Natural killer cell treated with Interleukin-12 subunit alpha and Interleukin-12 subunit beta and Interleukin-15 and Interleukin-18, amount 100 ng/mL, for 72 hours (primary cell): Measurements from ENCODE around the gene IGSF9. TPM values are rescaled to one million over a fixed set of nuclear protein-coding genes. Genes with fewer than 3 reads are reported as not detected.

Source experiments
- ATAC-seq, 2 donors: fragments of 150-1000 bp; cut with Tn5 transposase in 1 of 2; sonication (Bioruptor Pico), chemical (Tn5 transposase) in 1 of 2; 2 replicates each; pipeline ENCODE4 v1.10.0; 2021
- DNase-seq: peaks from one replicate; pipeline ENCODE4 v3.0.0; 2022; ENCODE audit warnings: low spot score
- H3K27ac Mint-ChIP-seq, 2 donors: 1 replicate in 1 of 2; 2 replicates in 1 of 2; pipeline ENCODE4 v1.8.0; 2022; ENCODE audit warnings: mixed read lengths in 2 of 2, mild to moderate bottlenecking in 1 of 2, moderate library complexity in 1 of 2
- H3K27me3 Mint-ChIP-seq, 2 donors: 1 replicate in 1 of 2; 2 replicates in 1 of 2; pipeline ENCODE4 v1.8.0; 2022; ENCODE audit warnings: mixed read lengths in 2 of 2
- H3K36me3 Mint-ChIP-seq: one replicate; pipeline ENCODE4 v1.8.0; 2022; ENCODE audit warnings: mixed read lengths
- H3K4me1 Mint-ChIP-seq, 2 donors: 1 replicate in 1 of 2; 2 replicates in 1 of 2; pipeline ENCODE4 v1.8.0; 2022; ENCODE audit warnings: low read depth in 2 of 2, mixed read lengths in 2 of 2, mild to moderate bottlenecking in 1 of 2
- H3K4me3 Mint-ChIP-seq: one replicate; pipeline ENCODE4 v1.8.0; 2022; ENCODE audit warnings: mixed read lengths
- H3K9me3 Mint-ChIP-seq: 2 replicates; pipeline ENCODE4 v1.8.0; 2022; ENCODE audit warnings: mixed read lengths
- total RNA-seq, 2 donors: library from RNA; stranded (reverse); gene quantifications; one replicate each; pipeline ENCODE4 v1.2.3, GENCODE V29; 2022

IGSF9 gene
- total RNA-seq, 2 donors from 2014 or later: not detected

DNA sequence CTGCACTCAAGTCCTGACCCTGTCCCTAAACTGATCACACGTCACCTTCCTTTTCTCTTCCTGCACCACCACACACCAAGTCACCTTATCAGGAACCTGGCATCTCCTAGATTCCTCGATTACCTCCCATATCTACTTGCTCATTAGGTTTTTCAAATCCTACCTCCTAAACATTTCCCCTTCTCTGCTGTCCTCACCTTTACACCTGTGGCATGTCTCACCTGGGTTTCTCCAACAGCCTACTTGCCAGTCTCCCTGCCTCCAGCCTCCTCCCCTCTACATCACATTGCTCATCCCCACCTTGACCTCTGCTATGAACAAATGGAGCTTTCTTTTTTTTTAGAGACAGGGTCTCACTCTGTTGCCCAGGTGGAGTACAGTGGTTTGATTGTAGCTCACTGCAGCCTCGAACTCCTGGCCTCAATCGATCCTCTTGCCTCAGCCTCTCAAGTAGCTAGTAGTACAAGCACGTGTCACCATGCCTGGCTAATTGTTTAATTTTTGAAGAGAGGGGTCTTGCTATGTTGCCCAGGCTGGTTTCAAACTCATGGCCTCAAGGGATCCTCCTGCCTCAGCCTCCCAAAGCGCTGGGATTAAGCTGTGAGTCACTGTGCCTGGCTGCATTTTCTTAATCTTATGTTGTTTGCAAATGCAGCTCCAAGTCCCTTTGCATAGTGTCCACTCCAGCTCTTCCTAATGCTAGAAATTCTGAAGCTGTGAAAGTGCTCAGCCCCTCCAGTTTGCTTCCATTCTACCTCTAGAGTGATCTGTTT lies 6.3 kb downstream of the IGSF9 start:
- DNase-seq (no peak), ATAC-seq (no peak)
- Mint-ChIP-seq H3K4me3 (no peak overlapping the region), H3K4me1 (peaks cover 3 to 4% of the 10 kb centered on the region in 2 donors), H3K36me3 (no peaks in the 10 kb centered on the region), H3K27me3 (peaks cover 16 to 25% of the 10 kb centered on the region in 2 donors), H3K9me3 (no peaks in the 10 kb centered on the region), H3K27ac (no peak overlapping the region)

DNA sequence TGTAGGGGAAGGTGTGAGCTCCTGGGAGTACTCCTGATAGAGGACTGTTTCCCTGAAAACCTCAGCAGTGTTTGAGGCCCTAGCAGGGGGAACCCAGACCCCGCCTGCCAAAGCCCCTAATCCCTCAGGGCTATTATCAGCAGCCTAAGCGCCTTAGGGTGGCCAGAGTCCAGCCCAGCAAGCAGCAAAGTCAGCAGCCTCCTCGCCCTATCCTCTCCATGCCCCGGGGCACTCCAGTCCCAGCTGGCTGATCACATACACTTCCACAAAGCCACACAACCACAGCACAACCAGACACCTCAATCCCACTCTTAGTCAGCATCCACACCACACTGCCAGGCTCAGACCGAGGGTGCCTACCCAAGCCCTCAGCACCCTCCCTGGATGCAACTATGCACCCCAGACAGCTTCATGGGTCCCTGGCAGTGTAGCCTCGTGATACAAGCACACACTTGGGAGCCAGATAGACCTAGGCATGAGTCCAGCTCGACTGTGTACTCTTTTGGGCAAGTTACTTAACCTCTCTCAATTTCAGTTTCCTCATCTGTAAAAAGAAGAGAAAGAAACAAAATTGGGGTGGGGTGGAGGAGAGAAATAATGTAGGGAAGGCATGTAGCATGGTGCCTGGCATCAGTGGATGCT lies 7.1 kb downstream of the IGSF9 start:
- peak in 1 of 2 donors; percentile 62 for ATAC-seq
- peaks cover 3 to 4% of the 10 kb centered on the region in 2 donors for H3K4me1 Mint-ChIP-seq
- no peak for DNase-seq
- H3K27ac Mint-ChIP-seq: no peak overlapping the region
- no peaks in the 10 kb centered on the region for H3K36me3 Mint-ChIP-seq
- no peaks in the 10 kb centered on the region for H3K9me3 Mint-ChIP-seq
- H3K27me3 Mint-ChIP-seq: peaks cover 9 to 20% of the 10 kb centered on the region in 2 donors
- no peak overlapping the region for H3K4me3 Mint-ChIP-seq

DNA sequence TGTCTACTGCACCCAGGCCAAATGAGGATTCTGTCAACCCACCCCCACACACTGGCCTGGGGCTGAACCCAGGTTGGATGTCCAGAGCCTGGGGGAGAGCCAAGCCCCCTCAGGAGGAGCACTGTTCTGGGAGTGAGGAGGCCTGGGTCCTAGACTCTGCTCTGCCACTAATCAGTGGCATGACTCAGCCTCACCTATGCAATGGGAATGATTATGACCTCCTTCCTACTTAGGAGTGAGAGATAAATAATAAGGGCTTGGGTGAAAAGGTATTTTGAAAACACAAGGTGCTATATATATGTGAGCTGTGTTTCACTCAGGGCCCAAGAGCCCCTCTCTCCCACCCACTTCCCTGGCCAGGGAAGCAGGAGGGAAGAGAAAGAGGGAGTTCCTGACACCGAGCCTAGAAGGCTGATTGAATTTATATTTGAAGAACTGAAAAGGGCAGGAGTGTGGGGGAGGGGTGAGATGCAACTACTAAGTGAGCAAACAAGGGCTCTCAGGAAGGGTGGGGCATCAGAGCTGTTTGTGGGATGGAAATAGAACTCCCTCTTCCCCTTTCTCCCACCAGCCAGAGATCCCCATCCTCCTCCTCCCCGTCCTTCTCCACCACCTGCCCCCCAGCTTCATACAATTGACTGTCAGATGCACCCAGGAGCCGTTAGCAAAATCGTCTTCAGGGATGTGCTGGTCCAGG lies 8.2 kb downstream of the IGSF9 start:
- H3K9me3 Mint-ChIP-seq: no peaks in the 10 kb centered on the region
- H3K27ac Mint-ChIP-seq: no peak overlapping the region
- ATAC-seq (no peak), DNase-seq (no peak)
- H3K4me3 Mint-ChIP-seq: no peak overlapping the region
- no peaks in the 10 kb centered on the region for H3K36me3 Mint-ChIP-seq
- peaks cover 3 to 4% of the 10 kb centered on the region in 2 donors for H3K4me1 Mint-ChIP-seq
- peaks cover 8 to 14% of the 10 kb centered on the region in 2 donors for H3K27me3 Mint-ChIP-seq

DNA sequence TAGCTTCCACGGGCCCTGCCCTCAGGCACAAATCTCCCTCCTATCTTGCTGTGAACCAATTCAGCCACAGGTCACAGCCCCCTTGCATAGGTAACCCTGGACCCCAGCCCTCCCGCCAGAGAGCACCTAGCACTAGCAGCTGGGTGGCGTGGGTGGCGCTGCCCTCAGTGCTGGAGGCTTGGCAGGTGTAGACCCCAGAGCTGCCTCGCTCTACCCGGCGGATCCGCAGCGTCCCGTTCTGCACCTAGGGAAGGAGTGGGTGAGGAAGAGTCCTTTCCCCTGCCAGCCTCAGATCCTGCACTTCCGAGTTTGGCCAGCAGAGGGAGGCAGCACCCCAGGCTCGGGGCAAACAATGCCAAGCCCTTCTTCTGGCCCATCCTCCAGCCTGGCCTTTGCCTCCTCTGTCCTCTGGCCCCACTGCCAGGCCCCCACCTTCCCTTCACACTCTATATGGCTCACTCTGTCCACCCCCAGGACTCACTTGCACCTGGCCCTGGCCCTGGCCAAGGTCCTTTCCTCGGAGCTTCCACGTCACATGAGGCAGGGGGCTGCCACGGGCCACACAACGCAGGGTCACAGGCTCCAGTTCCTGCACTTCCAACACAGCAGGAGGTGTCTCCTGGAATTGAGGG lies 9.0 kb downstream of the IGSF9 start:
- peaks cover 8 to 14% of the 10 kb centered on the region in 2 donors for H3K27me3 Mint-ChIP-seq
- H3K9me3 Mint-ChIP-seq: no peaks in the 10 kb centered on the region
- DNase-seq (peak; percentile 81), ATAC-seq (peak; percentile 66 to 70)
- no peaks in the 10 kb centered on the region for H3K36me3 Mint-ChIP-seq
- no peak overlapping the region for H3K27ac Mint-ChIP-seq
- H3K4me3 Mint-ChIP-seq: no peak overlapping the region
- H3K4me1 Mint-ChIP-seq: peaks cover 3 to 4% of the 10 kb centered on the region in 2 donors

DNA sequence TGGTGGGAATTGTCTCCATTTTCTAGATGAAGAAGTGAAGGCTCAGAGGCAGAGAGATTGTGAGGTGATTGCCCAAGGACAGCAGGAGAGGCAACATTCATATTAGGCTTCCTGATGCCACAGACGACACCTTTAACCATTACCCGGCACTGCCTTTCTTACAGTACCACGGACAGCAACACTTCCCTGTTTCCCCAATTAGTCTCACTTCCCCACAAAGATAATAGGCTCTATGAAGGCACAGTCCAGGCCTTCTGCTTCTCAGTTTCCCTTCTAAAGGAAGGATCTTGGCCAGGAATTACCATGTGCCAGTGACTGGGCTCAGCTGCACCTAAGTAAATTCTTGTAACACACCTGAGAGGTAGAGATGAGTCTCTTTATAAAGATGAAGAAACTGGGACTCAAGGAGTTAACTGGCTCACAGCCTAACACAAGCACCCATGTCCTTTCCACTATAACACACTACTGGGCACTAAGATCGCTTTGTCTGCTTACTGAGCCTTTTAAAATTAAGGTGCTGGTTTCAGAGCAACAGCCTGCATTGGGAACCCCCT lies 9.6 kb downstream of the IGSF9 start:
- no peak for ATAC-seq
- Mint-ChIP-seq H3K27me3 (peaks cover 8 to 14% of the 10 kb centered on the region in 2 donors), H3K9me3 (no peaks in the 10 kb centered on the region), H3K27ac (no peak overlapping the region), H3K4me3 (no peak overlapping the region), H3K36me3 (no peaks in the 10 kb centered on the region), H3K4me1 (peaks cover 3 to 4% of the 10 kb centered on the region in 2 donors)
- no peak for DNase-seq

DNA sequence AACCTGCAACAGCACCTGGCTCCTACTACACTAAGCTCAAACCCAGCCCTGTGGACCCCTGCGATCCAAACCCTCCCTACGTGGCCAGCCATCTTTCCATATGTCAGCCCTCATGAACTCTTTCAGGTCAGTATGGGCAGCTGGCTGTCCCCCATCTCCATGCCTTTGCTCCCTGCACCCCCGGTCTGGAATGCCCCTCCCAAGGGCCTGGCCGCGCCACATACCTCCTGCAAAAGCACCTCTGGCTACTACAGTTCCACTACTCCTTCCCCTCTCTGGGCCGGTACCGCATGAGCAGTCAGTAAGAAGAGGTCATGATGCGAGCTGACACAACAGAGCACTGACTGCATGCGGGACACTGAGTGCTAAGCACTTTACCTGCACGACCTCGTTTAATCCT lies 10.1 kb downstream of the IGSF9 start:
- Mint-ChIP-seq H3K4me1 (peaks cover 3 to 4% of the 10 kb centered on the region in 2 donors), H3K27ac (no peak overlapping the region), H3K4me3 (no peak overlapping the region), H3K27me3 (peaks cover 8 to 12% of the 10 kb centered on the region in 2 donors), H3K9me3 (no peaks in the 10 kb centered on the region), H3K36me3 (no peaks in the 10 kb centered on the region)
- ATAC-seq: no peak
- no peak for DNase-seq

DNA sequence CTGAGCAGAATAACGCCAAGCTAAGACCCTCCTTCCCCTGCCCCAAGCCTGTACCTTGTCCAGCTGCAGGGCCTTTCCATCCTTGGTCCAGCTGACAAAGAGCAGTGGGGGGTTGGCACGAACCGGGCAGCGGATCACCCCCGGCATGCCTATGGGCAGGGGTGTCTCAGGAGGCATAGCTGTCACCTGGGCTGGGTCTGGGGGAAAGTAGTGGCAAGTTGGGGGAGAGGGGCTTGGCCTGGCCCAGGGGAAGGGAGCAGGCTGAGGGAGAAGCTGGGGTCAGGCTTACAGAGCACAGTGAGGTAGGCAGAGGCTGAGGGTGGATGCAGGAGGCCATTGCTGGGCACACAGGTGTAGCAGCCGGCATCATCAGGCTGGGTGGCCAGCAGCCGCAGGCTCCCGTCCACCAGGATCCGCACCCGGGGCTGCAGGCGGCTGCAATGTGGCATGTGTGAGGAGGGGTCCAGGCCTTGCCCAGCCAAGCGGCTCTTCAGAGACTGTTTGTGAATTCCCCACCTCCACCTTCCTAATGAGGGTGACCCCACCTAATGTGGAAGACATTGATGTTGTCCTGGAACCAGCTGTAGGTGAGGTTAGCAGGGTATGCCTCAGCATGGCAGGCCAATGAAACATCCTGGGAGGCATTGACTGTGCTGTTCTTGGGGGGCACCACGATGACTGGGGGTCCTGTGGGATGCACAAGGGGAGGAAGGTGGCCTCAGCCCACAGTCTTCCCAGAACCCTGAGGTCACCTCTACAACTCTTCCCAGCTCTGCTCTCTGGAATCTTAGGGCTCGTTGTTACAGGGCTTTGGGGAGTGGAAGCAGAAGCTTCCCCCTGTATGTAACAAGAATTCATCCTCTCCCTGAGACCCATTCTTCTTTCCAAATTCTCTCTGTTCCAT lies 11.0 kb downstream of the IGSF9 start:
- H3K9me3 Mint-ChIP-seq: no peaks in the 10 kb centered on the region
- H3K4me1 Mint-ChIP-seq: peaks cover 3 to 4% of the 10 kb centered on the region in 2 donors
- H3K27ac Mint-ChIP-seq: no peak overlapping the region
- peaks cover 7 to 11% of the 10 kb centered on the region in 2 donors for H3K27me3 Mint-ChIP-seq
- H3K4me3 Mint-ChIP-seq: no peak overlapping the region
- DNase-seq: no peak
- H3K36me3 Mint-ChIP-seq: no peaks in the 10 kb centered on the region
- no peak for ATAC-seq

DNA sequence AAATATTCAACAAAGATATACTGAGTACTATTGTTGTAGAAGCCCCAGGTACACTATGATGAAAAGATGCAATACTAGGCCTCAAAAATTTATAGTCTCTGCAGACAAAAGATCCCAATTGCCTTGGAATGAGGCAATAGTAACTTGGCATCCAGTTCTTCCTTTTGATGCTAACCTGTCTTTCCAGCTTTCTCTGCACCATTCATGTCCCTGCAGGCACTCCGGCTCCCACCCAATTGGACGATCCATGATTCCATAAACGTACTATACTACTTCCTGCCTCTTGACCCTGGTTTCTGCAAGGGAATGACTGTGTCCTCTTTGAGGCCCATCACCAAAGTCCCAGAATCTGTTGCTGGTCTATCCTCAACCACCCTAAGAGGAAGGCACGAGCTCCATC lies 12.1 kb downstream of the IGSF9 start:
- H3K27me3 Mint-ChIP-seq: peaks cover 0 to 6% of the 10 kb centered on the region in 2 donors
- H3K4me3 Mint-ChIP-seq: no peak overlapping the region
- peaks cover 4 to 9% of the 10 kb centered on the region in 2 donors for H3K4me1 Mint-ChIP-seq
- H3K36me3 Mint-ChIP-seq: no peaks in the 10 kb centered on the region
- ATAC-seq (no peak), DNase-seq (no peak)
- H3K27ac Mint-ChIP-seq: no peak overlapping the region
- no peaks in the 10 kb centered on the region for H3K9me3 Mint-ChIP-seq

DNA sequence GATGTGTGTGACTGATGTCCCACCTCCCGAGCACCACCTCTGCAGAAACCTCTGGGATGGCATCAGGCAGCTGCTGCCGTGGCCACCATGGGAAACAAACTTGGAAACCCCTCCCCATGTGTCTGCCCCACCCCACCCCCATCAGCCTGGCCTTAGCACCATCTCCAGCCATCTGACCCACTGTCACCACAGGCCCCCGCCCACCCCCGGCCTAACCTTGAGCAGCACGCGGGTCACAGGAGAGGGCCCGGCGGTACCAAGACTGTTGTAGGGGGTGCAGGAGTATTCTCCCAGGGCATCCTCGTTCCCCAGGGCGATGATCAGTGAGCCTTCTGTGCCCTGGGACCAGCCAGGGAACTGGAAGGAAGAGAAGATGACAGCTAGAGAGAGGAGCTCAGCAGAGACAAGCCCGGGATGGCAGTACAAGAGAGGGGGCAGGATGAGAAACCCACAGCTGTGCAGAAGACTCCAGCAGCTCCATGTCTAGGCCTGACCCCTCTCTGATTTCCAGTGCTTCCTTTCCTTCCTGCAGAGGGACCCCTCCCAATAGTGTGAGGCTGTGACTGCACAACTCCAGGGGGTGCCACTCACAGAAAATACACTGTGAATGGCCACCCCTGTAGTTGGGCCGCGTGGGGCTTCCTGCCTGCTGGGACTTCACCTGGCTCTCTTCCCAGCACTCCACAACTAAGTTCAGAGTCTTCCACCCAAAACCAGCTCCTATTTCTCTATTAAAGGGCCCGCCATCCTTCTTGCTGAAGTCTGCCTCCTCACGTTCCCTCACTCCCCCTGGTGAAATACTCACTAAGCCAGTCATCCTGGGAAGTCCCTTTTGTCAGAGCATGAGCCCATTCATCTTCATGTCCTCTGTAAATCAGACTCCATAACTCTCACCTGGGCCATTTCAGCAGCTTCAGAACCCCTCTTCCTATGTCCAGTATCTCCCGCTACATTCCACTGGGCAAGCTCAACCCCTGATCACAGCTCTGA lies 12.8 kb downstream of the IGSF9 start:
- ATAC-seq (no peak), DNase-seq (no peak)
- H3K9me3 Mint-ChIP-seq: no peaks in the 10 kb centered on the region
- H3K27me3 Mint-ChIP-seq: peaks cover 0 to 6% of the 10 kb centered on the region in 2 donors
- H3K4me3 Mint-ChIP-seq: no peak overlapping the region
- H3K27ac Mint-ChIP-seq: no peak overlapping the region
- H3K4me1 Mint-ChIP-seq: peaks cover 4 to 9% of the 10 kb centered on the region in 2 donors
- H3K36me3 Mint-ChIP-seq: no peaks in the 10 kb centered on the region

DNA sequence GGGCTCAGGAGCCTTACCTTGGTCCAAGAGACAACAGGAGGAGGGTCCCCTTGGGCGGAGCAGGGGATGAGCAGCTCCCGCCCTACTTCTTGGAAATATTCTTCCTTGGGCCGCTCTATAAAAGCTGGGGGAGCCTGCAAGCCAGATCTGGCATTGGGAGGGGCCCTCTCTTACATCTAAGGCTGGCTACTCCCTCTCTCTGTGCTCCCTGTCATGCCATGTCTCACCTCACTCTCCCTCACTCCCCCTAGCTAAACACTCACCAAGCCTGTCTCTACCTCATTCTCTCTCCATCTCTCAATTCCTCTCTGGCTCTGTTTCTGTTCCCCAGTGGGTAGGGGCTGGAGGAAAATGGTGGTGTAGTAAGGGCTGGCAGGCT lies 13.6 kb downstream of the IGSF9 start:
- Mint-ChIP-seq H3K4me3 (no peak overlapping the region), H3K36me3 (no peaks in the 10 kb centered on the region), H3K9me3 (no peaks in the 10 kb centered on the region), H3K27me3 (peaks cover 0 to 6% of the 10 kb centered on the region in 2 donors), H3K4me1 (peaks cover 5 to 12% of the 10 kb centered on the region in 2 donors), H3K27ac (no peak overlapping the region)
- ATAC-seq: no peak
- no peak for DNase-seq

DNA sequence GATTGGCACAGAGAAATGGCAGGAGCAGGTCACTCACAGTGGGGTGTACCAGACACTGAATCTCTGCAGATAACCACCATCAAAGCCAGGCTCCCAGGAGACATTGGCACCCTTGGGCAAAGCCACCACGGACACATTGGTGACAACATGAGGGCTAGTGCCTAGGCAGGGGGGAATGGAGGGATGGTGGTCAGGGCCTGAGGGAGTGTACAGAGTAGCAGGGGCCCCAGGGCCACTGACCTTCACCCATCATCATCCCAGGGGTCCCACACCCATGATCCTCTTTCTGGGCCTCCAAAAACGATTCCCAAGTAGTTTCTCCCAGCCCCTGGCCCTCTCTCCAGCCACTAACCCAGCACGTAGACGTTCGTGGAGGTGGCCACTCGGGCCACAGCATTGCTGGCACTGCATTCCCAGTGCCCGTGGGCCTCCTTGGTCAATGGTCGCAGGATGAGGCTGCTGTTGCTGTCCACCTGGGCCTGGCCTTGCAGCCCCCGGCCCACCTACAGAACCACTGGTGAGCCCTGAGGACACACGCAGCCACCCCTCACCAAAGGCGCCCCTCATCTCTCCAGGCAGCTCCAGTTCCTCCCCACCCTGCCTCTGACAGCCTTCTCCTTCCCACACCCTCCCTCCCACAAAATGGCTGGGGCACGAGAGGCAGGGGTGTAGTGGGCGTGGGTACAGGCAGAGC lies 14.2 kb downstream of the IGSF9 start:
- Mint-ChIP-seq H3K27me3 (peaks cover 0 to 6% of the 10 kb centered on the region in 2 donors), H3K9me3 (no peaks in the 10 kb centered on the region), H3K27ac (no peak overlapping the region), H3K4me1 (peaks cover 9 to 15% of the 10 kb centered on the region in 2 donors), H3K36me3 (no peaks in the 10 kb centered on the region), H3K4me3 (no peak overlapping the region)
- ATAC-seq (no peak), DNase-seq (no peak)
